Medulla oblongata (tissue), 1 donor: ENCODE results near the gene ACSF3.

Experiments
- DNase-seq: peaks from one replicate; pipeline ENCODE4 v3.0.0-alpha.2; 2015; ENCODE audit errors: extremely low spot score

ACSF3 gene

DNA sequence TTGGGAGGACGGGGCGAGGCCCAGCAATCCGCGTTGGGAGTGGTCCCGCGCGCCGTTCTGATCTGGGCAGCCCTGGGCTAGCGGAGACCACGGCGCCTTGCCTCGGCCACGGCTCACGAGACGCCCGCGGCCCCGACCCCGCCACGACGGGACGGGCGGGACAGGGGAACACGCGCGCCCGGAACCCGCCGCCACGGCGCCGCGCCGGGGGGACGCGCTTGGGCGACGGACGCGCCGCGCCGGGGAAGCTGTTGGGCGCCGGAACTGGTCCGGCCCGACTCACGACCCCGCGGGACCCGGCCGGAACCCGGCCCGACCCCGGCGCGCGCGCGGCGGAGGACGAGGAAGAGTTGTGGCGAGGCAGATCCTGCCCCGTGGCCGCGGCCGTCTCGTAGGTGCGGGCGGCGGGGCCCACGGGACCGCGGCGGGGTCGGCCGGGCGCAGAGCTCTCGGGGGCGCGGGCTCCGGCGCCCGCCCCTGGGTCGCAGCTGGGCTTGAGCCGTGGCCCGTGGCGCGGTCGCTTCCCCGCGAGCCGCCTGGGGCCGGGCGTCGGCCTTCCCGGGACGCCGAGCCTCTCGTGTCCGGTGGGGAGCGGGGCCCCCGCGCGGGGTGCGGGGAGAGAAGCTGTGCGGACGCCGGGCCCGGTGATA lies at the start of gene ACSF3:
ACSF3 (plus strand) TSS at position 251 of the 650 bp plus-strand sequence. CDS start 6,830 bp downstream, outside the sequence.
- DNase-seq: peak; percentile 35

GRCh38 chr16:89044418-89045180 lies 49.1 kb upstream of the ACSF3 start:
- DNase-seq: no peak

DNA sequence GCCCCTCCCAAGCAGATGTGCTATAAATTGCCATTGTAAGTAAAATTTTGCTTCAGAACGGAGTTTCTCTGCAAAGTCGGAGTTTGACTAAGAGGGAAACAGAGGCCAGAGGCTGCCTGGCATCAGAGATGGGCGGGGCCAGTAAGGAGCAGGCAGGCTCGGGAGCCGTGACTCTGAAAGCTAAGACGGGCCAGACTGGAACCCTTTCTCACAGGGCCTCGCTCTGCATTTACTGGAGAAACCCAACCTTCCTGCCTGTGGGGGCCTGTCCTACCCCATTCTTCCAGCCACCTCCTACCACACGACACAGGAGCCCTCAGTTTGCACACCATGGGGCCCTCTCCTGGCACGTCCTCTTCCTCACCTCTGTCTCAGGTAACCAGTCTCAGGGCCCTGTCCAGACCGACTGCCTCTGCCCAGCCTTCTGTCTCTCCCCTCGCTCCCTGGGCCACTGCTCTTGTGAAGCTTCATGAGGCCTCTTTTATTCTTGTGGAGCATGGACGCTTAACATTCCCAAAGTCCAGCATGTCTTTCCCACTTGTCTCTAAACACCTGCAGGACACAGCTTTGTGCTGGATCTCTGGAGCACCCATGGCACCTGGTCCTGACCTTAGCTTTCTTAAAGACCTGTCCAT lies 48.4 kb upstream of the ACSF3 start:
- no peak for DNase-seq

DNA sequence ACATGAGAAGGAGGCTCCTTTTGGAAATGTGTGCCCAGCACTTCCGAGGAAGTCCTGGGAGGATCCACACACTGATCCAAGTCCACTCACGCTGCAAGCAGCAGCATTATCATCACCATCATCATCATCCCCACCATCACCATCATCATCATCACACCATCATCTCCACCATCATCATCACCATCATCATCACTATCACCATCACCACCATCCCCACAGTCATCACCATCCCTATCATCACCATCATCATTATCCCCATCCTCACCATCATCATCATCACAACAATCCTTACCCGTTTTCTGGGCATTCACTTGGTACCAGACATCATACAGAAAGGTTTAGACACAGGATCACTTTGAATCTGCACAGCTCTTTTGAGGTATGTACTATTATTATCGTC lies 47.8 kb upstream of the ACSF3 start:
- DNase-seq: no peak

GRCh38 chr16:89046491-89046890 lies 47.2 kb upstream of the ACSF3 start:
- DNase-seq: no peak

- no peak for DNase-seq
Observed at GRCh38 chr16:89047331-89048089, 46.1 kb upstream of the ACSF3 start.

DNA sequence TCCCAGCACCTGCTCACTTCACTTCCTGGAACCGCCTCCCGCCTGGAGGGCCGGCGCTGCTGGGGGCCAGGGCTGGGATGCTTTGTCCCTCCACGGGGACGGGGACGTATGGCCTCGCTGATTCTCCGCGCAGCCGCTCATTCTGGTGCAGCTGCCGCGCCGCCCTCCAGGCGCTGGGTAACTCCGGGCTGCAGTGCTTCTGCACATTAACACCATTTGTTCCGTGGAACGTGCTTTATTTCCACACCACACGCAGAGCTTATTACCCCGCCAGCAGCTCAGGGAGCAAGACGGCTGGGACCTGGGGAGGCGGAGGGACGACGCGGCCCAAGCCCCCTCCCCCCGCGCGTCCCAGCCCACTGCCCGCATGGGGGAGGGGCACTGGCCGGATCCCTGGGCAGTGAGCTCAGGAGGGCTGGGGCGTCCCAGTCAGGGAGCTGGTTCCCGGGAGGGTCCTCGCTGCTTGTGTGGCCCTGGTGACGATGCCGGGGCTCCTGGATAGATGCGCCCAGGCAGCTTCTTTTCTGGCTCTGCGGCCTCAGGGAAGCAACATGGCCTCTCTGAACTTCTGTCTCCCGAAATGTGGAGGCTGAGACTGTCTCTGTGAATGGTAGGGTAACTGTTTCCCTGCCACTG lies 45.4 kb upstream of the ACSF3 start:
- no peak for DNase-seq

DNA sequence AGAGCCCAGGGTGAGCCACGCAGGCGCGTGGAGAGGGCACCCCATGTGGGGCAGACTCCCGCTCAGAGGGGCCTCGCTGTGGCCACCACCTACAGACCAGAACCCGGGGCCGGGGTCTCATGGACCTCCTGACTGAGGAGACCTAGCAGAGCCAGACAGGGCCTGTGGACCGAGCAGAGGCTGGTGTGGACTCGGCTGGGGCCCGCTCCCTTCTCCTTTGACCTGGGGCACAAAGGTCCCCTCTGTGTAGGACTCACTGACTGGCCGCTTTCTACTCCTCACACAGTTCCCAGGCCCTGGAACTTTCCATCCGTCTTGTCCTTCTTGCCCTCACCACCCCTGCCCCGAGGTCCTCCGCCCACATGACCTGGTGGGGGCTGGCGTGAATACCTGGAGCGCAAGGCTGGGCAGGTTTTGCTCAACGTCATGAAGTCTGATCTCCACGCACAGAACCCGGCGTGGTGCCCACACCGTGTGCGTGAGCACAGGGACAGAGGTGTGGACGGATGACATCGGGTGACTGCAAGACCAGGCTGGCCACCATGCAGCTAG lies 44.7 kb upstream of the ACSF3 start:
- no peak for DNase-seq

DNA sequence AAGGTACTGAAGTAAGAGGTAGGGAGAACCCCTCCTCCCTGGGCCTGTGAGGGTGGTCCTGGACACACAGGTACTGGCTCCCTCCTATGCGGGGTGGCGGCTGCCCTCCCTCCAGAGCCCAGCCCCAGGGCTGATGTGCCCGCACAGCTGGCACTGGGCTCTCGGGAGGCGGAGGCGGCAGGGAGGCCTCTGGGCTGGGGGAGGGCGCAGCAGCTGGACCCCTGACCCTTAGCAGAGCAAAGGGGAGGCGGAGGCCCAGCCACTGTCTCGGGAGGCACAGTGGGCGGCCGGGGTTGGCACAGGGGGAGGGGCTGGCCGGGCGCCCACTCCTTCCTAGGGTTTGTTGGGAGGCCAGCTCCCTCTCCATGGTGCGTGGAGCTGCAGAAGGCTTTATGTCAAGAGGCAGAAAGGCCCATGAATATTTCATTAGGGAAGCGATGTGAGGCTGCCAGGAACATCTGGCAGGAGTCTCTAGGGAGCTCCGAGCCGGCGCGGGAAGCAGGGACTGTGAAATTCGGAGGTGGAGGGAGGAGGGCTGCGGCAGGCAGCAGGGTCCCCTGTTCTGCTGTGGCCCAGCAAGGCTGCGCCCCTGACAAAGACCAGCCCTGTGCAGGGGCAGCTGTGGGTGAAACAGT lies 44.1 kb upstream of the ACSF3 start:
- peak; percentile 13 for DNase-seq

DNA sequence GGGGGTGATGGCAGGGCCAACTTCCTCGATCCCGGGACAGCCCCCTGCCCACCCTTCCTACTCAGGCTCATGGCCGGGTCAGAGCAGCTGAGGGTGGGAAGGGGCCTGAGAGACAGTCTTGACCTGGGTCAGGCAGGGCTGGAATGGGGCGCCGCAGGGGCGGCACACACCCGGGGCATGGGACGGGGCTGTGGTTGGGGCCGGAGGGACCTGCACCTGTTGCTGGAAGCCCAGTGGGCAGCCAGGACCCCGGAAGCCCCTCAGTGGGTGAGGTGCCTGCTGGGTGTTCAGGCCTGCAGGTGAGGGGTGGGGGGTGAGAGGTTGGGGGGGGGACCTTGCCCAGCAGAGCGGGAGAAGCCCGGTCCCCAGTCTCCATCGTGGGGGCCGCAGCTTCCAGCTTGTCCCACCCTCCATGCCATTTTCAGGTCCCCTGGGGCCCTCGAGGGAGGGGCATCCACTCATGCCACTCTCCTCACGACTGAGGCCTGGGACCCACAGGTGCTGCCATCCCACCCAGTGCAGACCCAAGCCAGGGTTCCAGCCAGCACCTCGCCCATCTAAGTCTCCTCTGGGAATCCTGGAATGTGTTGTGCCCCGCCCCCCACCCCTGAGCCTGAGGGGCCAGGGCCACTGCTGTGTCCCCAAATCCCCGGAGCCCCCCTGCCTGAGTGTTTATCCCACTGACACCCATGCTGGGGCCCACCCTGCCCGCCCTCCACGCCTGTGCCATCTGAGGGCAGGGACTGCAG lies 43.4 kb upstream of the ACSF3 start:
- no peak for DNase-seq

DNA sequence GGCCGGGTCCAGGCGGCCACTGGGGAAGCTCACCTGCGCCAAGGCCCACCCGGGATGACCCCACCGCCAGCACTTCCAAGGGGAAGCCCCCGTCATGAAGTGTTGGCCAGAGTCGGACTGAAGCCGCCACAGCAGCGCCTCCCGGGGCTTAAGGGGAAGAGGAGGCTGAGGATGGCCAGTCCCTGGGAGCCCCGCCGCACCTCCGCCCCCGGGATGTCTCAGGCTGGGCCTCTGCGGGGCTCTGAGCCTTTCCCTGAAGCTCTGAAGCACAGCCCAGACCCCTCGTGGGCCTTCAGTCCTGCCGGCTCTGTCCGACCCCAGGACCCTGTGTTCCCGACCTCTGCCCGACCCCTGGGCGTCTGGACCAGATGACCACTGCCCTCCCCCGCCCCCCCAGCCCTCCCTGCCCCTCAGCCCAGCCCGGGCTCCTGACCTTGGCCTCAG lies 42.8 kb upstream of the ACSF3 start:
- no peak for DNase-seq

DNA sequence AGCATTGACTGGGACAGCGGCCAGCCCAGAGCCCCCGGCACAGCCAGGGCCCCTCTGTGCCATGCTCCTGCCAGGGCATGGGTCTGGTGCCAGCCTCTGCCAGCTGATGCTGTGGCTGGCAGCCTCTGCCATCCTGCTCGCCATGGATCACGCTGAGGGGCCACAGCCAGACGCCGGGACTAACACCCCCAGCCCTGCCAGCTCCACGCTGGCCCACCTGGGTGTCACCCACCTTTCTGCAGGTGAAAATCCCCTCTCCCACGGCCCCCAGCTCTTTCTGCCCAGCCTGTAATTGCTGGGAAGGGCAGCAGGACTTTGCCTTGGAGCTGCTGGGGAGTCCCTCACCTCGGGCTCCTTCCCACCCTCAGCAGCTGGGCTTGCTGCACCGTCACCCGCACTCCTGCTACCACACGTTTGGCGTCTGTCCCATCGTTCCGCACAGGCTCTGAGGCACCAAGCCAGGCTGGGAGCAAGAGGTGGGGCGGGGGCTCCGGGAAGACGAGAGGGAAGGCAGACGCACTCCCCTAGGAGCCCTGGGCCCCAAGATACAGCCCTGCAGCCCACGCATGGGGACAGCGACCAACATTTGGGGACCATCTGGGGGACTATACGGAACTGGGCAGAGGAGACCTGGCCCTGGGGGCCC lies 42.0 kb upstream of the ACSF3 start:
- peak; percentile 6 for DNase-seq

DNA sequence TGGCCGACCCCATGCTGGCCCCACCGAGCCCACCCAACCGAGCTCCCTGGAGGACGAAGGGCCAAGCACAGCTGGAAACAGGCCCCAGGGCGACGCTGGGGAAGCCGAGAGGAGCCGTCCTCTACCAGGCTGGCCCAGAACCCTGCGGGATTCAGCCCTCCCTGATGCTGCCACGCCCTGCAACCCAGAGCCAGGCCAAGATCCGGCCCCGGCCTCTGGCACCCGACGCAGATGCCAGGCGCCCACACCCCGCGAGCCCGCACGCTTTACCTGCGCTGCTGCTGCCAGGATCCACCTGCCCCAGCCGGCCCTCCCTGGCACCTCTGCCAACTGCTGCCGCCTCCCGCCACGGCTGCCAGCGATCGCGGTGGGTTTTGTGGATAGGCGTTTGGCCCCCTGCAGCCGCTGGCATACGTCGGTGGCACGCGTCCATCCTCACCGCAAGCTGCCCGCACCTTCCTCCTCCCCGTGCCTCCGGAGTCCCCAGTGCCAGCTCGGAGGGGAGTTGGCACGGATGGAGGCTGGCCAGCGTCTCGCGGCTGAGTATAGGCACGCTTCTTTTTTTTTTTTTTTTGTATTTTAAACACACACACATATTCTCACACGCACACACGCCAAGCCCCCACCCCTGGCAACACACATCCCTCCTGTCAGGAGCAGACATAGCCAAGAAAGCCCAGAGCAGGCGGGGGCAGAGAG lies 41.3 kb upstream of the ACSF3 start:
- no peak for DNase-seq

DNA sequence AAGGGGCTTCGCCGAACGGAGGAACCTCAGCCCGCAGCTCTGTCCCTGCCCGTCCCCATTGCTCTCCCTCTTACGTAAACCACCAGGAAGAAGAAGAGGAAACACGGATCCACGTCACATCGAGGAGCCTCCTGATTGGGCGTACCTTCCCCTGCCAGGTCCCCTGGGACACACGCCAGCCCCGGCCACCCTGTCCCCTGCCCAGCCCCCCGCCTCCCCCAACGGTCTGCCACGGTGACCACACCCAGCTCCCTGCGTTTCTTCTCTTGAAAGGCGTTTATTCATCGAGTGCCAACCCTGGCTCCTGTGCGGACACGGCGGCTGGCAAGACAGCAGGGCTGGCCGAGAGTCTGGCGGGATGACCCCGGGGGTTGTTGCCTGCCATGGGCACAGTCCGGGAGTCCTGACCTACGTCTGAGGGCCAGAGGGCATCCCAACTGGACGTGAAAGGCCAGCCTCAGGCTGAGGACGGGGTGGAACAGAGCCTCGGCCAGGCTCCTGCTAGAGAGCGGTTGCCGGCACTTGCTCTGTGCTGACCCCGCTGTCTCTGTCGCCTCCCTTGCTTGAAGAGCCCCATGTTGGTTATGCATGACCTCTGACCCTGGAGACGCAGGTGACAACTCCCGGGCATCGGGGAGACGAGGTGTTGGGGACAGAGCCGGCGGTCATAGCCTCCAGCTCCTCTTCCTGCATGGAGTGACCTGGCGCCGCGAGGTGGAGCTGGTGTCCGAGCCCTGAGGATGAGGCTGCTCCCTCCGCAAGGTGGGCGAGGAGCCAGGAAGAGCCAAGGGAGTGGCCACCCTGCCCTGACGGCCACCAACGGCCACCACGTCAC lies 40.5 kb upstream of the ACSF3 start:
- DNase-seq: peak; percentile 52

DNA sequence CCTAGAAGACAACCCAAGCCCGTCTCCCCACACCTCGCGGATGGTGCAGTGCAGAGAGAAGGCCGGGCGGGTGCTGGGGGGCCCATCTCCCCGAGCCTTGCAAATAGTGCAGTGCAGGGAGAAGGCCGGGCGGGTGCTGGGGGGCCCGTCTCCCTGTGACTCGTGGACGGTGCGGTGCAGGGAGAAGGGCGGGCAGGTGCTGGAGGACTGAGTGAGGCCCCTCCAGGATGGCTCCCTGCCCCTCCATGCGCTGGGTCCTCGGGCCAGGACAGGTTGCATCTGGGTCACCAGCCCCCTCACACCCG lies 40.0 kb upstream of the ACSF3 start:
- DNase-seq: no peak

DNA sequence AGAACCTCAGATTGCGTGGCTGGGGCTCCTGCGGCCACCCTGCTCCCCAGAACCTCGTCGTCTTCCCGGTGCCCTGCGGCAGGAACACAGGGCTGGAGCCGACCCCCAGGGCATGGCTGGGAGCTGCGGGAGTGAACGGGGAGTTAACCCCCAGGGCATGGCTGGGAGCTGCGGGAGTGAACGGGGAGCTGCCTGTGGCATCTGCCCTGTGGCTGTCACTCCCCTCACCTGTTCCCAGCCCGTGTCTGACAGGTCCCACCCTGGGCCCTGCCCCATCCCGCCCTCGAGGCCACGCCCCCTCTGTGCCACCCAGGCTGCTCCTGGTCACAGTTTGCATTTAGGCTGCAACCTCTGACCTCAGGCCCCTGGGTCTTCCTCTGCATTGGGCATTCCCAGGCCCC lies 39.4 kb upstream of the ACSF3 start:
- DNase-seq: no peak

- DNase-seq: no peak
Observed at GRCh38 chr16:89054714-89055113, 38.9 kb upstream of the ACSF3 start.

- DNase-seq: no peak
Observed at GRCh38 chr16:89055313-89055712, 38.3 kb upstream of the ACSF3 start.
